NCI-H748 (cell line): ENCODE measurements around the gene MT1B.
"Not testable (repeated sequence)": the region's sequence is repeated elsewhere in the genome, so short reads cannot be mapped to it uniquely, and the experiment has no call there.

Experiments
- DNase-seq: peaks from one replicate; lab custom pipeline; 2025; ENCODE audit not compliant: unreplicated experiment; lab: John Stamatoyannopoulos, UW

MT1B gene

DNA sequence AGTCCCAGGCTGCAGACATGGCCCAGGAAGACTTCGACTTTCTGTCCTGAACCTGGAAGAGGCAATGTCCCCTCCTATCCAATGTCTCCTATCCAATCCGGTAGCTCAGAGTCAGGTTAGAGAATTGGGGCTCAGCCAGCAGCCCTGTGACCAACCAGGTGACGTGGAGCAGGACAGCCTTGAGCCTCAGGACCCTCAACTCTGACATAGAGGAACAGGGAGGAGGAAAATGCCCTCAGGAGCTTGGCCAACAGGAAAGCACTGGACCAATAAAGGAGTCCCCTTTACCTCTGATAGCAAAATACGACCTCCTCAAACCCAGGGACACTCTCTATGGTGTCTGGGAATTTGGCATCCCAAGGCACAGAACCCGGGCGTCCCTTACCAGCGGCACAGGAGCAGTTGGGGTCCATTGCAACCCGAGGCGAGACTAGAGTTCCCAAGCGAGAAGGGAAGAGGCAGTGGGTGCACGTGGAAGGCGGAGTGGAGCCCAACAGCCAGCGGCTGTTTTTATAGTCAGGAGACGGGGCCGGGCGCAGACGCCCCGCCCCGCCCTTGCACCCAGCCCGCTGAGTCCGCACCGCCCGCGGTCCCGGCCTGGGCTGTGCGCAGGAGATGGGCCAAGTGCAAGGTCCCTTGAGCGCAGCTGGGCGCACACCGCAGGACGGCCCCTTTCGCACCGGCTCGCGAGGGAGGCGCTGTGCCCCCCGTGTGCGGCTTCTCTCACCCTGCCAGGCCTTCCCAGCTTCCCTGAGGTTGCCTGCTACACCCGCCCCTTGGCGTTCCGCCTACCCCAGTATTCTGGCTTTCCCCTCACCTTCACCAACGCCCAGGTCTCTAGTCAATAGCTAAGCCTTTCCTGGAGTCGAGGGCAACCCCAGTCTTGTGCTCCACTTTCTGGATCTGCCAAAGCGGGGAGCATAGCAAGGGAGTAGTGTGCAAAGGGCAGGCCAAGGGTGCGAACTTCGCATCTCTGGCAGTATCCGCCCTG lies 16.2 kb downstream of the MT1B start, which contains the start of gene MT1G:
Gene MT1G (minus strand): TSS at position 485 of the 991 bp plus-strand sequence. CDS start 72 bp downstream, at position 413.
- no peak for DNase-seq

DNA sequence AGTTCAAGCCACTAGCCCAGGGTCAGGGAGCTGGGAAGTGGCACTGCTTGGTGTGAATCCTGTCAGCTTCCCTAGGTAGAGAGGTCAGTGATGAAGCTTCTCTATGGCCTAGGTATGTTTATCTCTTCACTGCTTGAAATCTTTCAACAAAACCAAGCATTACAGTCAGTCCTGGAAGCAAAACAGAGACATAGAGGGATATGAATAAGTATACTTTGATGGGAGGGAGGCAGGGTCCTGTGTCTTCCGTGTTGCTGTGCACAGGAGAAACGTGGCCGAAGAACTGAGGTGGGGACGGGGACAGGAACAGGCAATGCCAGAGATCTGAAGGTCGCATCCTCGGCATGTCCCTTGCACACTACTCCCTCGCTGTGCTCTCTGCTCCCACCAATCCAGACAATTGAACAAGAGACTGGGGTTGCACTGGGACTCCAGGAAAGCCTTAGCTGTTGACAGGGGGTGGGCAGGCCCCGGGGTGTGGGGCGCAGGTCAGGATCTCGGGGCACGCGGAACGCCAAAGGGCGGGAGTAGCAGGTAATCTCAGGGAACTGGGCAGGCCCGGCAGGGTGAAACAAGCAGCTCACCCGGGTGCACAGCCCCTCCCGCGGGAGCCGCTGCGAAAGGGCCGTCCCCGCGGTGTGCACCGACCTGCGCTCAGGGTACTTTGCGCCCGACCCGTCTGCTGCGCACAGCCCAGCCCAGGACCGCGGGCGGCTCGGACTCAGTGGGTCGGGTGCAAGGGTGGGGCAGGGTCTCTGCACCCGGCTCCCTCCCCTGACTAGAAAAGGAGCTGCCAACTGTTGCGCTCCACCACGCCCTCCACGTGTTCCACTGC lies 17.5 kb downstream of the MT1B start, which contains the start of gene MT1H:
Gene MT1H (plus strand): TSS at position 810 of the 835 bp plus-strand sequence. CDS start 71 bp downstream, outside the sequence.
- DNase-seq: no peak

DNA sequence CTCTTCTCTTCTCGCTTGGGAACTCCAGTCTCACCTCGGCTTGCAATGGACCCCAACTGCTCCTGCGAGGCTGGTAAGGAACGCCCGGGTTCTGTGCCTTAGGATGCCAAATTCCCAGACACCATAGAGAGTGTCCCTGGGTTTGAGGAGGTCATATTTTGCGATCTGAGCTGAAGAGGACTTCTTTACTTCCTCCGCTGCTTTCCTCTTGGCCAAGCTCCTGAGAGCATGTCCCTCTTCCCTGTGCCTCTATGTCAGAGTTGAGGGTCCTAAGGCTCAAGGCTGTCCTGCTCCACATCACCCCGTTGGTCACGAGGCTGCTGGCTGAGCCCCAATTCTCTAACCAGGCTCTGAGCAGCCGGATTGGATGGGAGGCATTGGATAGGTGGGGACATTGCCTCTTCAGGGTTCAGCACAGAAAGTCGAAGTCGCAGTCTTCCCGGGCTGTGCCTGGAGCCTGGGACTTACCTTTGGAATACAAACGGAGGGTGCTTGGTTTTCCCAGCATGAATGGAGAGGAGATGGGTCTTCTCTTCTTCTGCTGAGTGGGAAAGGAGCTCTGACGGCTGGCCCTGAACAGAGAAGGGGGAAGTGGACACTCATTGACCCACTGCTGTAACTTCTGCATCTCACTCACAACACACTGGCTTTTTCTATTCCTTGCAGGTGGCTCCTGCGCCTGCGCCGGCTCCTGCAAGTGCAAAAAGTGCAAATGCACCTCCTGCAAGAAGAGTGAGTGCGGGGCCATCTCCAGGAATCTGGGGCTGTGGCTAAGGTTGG lies 18.3 kb downstream of the MT1B start:
- DNase-seq: no peak

DNA sequence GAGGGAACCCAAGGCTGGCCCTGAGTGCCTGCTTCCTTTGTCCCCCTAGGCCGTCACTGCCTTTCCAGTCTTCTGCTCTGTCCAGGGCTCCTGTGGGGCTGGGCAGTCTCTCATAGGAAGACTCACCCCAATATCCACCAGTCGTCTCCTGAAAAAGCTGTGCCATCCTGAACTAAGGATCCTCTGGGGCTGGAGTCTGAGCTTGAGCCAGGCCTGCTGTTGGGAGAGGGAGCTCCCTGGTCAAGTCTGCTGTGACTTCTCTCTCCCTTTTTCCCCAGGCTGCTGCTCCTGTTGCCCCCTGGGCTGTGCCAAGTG lies 18.9 kb downstream of the MT1B start:
- DNase-seq: no peak

GRCh38 chr16:56671691-56672090 lies 20.0 kb downstream of the MT1B start:
- DNase-seq: not testable (repeated sequence)

DNA sequence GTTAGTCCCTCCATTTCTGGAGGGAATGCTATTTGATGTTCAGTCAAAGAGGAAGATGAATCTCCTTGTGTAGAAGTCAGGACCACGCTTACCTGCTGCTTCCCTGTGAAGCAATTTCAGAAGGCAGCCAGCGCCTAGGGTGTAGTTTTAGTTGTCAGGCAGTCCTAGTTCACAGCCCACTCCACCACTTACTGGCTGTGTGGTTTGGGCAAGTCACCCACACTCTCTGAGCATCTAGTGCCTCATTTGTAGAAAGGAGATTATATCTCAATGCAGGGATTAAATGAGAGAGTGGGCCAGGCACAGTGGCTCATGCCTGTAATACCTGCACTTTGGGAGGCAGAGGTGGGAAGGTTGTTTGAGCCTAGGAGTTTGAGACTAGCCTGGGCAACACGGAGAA lies 20.5 kb downstream of the MT1B start:
- DNase-seq: not testable (repeated sequence)

DNA sequence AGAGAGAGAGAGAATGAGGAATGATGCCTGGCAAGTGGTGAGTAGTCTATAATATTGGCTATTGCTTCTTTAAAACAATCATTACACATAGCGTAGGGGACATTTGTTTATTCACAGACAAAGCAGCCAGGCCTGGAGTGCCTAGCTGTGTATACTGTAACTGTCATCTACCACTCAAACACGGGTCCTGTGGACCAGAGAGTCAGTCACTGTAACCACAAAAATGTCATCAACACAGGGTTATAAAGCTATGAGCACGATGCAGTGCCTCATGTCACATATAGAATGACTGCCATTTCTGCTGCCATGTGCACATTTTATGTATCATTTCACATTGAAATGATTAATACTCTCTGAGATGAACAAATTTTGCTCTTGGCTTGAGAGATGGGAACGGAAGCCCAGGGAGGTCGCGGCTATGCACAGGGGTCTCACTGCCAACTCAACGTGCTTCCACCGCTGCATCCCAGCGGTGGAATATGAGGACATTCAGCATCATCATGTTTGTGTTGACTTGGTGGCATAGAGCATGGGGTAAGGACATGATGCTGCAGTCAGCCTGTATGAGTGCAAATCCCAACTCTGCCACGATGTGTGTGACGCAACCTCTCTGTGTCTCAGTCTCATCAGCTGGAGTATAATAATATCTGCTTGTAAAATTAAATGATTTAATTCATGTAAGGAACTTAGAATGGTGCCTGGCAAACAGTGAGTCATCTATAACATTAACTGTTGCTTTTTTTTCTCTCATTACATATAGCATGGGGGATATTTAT lies 21.3 kb downstream of the MT1B start:
- DNase-seq: no peak

DNA sequence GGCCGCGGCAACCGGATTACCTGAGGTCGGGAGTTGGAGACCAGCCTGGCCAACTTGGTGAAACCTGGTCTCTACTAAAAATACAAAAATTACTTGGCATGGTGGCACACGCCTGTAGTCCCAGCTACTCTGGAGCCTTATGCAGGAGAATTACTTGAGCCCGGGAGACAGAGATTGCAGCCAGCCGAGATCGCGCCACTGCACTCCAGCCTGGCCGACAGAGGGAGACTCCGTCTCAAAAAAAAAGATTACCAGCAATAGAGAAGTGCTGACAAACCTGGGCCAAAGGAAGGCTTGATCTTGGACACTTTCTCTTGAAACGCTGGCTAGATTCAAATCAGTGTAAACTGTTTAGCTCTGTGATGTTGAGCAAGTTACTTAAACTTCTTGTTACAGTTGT lies 22.2 kb downstream of the MT1B start:
- DNase-seq: no peak

DNA sequence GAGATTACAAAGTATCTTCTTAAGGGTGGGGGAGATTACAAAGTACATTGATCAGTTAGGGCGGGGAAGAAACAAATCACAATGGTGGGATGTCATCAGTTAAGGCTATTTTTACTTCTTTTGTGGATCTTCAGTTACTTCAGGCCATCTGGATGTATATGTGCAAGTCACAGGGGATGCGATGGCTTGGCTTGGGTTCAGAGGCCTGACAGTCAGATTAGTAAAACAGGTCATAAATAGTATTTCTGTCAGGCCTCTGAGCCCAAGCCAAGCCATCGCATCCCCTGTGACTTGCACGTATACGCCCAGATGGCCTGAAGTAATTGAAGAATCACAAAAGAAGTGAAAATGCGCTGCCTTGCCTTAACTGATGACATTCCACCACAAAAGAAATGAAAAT lies 22.9 kb downstream of the MT1B start:
- not testable (repeated sequence) for DNase-seq

- DNase-seq: no peak
Measured at GRCh38 chr16:56675685-56676210, 24.1 kb downstream of the MT1B start.

GRCh38 chr16:56677474-56677873 lies 25.8 kb downstream of the MT1B start:
- DNase-seq: no peak

DNA sequence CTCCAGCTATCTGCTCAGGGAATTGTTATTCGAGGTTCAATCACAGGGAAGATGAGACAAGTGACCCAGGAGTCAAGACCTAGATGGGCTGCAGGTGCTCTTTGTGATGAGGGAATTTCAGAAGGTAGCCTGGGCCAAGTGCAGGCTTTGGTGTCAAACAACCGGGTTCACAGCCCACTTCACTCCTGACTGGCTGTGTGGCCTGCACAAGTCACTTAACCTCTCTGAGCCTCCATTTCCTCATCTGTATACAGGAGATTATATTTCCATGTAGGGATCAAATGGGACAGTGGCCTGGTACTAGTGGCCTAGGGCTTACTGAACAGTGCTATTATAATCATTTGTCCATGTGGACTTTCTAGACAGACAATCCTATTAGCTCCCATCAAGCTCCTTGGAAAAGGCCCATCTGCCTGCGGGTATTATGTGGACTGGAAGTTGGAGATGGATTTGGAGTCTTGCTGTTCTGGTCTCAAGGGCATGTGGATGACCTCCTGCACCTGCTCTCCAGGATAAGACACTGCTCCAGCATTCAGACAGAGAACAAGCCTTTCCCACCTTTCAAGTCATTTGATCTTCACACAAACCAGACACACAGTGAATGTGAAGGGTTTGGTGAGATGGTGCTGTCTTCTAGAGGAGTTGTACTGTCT lies 27.5 kb downstream of the MT1B start:
- DNase-seq: no peak

DNA sequence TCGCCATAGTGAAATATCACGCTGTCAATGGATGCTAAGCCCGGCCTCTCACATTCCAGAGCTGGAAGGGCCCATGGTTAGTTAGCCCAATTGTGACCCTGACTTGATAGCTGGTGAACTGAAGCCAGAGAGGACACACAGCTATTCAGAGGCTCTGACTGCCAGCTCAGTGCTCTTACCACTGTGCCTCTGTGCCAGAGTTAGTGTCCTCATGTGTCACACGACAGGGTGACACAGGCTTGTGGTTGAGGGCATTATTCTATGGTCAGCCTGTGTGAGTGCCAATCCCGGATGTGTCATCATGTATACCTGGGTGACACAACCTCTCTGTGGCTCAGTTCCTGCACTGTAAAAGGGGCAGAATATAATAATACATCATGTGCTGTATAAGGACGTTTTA lies 28.1 kb downstream of the MT1B start:
- no peak for DNase-seq

DNA sequence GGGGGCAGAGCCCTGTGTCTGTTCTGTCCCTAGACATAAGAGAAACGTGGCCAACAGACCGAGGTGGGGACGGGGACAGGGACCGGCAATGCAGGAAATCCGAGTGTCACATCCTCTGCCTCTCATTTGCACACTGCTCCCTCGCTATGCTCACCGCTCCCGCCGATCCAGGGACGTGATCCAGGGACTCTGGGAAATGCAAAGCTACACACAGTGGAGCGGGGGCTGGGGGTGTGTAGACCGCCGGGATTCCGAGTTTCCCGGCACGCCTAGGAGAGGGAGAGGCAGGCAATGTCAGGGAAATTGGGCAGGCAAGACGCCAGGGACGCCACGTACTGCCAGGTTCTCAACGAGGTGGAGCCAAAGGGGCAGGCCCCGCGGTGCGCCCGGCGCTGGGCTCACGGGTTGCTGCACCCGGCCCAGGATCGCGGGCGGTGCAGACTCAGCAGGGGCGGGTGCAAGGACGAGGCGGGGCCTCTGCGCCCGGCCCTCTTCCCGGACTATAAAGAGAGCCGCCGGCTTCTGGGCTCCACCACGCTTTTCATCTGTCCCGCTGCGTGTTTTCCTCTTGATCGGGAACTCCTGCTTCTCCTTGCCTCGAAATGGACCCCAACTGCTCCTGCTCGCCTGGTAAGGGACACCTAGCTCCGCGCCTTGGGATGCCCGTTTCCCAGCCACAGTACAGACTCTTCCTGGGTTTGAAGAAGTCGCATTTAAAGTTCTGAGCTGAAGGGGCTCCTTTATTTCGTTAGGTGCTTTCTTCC lies 30.4 kb downstream of the MT1B start, which contains the start of gene MT1X:
Gene MT1X (plus strand): TSS at position 532 of the 764 bp plus-strand sequence. CDS start 71 bp downstream, at position 603.
- peak; percentile 83 for DNase-seq

DNA sequence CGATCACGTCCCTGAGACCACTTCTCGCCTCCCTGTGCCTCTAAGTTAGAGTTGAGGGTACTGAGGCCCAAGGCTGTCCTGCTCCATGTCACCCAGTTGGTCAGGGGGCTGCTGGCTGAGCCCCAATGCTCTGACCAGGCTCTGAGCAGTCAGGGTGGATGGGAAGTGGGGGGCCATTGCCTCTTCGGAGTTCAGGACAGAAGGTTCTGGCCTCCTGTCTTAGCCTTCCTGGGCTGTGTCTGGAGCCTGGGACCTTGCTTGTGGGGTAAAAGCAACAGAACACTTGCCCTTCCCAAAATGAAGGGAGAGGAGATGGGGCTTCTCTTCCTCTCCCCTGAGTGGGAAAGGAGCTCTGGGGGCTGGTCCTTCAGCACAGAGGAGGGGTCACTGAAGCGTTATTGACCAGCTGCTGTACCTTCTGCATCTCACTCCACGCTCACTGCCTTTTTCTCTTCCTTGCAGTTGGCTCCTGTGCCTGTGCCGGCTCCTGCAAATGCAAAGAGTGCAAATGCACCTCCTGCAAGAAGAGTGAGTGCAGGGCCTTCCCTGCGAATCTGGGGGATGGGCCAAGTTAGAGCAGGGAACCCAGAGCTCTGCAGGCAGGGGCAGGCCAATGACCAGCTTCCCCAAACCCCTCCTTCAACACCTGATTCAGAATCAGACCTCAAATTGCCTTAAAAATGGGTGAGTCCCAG lies 31.2 kb downstream of the MT1B start:
- DNase-seq: no peak

- DNase-seq: no peak
Measured at GRCh38 chr16:56683424-56684172, 31.9 kb downstream of the MT1B start.

GRCh38 chr16:56684256-56684925 lies 32.7 kb downstream of the MT1B start:
- no peak for DNase-seq
